ENCODE results near the gene XDH.

The XDH gene

GRCh38 chr2:31414601-31415241 lies at the start of gene XDH:
Gene XDH (minus strand): TSS chr2:31414742. CDS start chr2:31414666, 76 bp downstream.
- no peak for DNase-seq

GRCh38 chr2:31457651-31458050 lies 43.1 kb upstream of the XDH start:
- no peak for DNase-seq

- DNase-seq, result no peak
Measured at GRCh38 chr2:31446848-31447247, 32.3 kb upstream of the XDH start.

GRCh38 chr2:31442376-31442775 lies 27.8 kb upstream of the XDH start:
- no peak for DNase-seq

- no peak for DNase-seq
Measured at GRCh38 chr2:31440764-31441163, 26.2 kb upstream of the XDH start.

GRCh38 chr2:31434911-31435310 lies 20.4 kb upstream of the XDH start:
- DNase-seq, result no peak

- DNase-seq, result no peak
Measured at GRCh38 chr2:31433541-31433940, 19.0 kb upstream of the XDH start.

GRCh38 chr2:31430439-31431165 lies 16.1 kb upstream of the XDH start:
- DNase-seq, result no peak

- DNase-seq, result no peak
Measured at GRCh38 chr2:31429759-31430438, 15.4 kb upstream of the XDH start.

GRCh38 chr2:31429040-31429439 lies 14.5 kb upstream of the XDH start:
- DNase-seq, result no peak

GRCh38 chr2:31428001-31428418 lies 13.5 kb upstream of the XDH start:
- peak; percentile 77 for DNase-seq

- no peak for DNase-seq
Measured at GRCh38 chr2:31426096-31426495, 11.6 kb upstream of the XDH start.

GRCh38 chr2:31421634-31422033 lies 7.1 kb upstream of the XDH start:
- no peak for DNase-seq

- DNase-seq, result no peak
Measured at GRCh38 chr2:31420936-31421335, 6.4 kb upstream of the XDH start.

GRCh38 chr2:31419386-31419785 lies 4.8 kb upstream of the XDH start:
- no peak for DNase-seq

- DNase-seq, result no peak
Measured at GRCh38 chr2:31415421-31415820, 879 bp upstream of the XDH start.

GRCh38 chr2:31413862-31414550 lies 536 bp downstream of the XDH start:
- DNase-seq, result no peak

GRCh38 chr2:31413025-31413424 lies 1.5 kb downstream of the XDH start:
- DNase-seq, result no peak

- no peak for DNase-seq
Measured at GRCh38 chr2:31411771-31412170, 2.8 kb downstream of the XDH start.

- no peak for DNase-seq
Measured at GRCh38 chr2:31406593-31407385, 7.8 kb downstream of the XDH start.

- peak; percentile 37 for DNase-seq
Measured at GRCh38 chr2:31404827-31405226, 9.7 kb downstream of the XDH start.

- DNase-seq, result no peak
Measured at GRCh38 chr2:31404302-31404701, 10.2 kb downstream of the XDH start.

- DNase-seq, result peak; percentile 46
Measured at GRCh38 chr2:31402388-31402787, 12.2 kb downstream of the XDH start.
